Heart left ventricle (tissue), 16 donors: Measurements from ENCODE around the gene DUSP12. TPM values are rescaled to one million over a fixed set of nuclear protein-coding genes. Genes with fewer than 3 reads are reported as not detected.

Source experiments
- ATAC-seq, 4 donors: fragments of 200-7000 bp; cut with Tn5 transposase; one replicate each; pipeline ENCODE4 v1.9.1; 2020 to 2022; ENCODE audit warnings: moderate library complexity in 4 of 4, mild to moderate bottlenecking in 3 of 4, moderate number of reproducible peaks in 1 of 4
- DNase-seq, 5 donors: peaks; one replicate each; pipeline ENCODE4 v3.0.0-alpha.2; 2020
- H3K27ac ChIP-seq, 12 donors: fragments of 200-600 bp; sonication (generic) in 4 of 12; one replicate each; pipeline versions ENCODE4 v1.5.0 to v1.8.0; 2016 to 2022; ENCODE audit warnings: mild to moderate bottlenecking in 2 of 12
- H3K27me3 ChIP-seq, 9 donors: fragments of 200-600 bp; sonication (generic) in 2 of 9; one replicate each; pipeline versions ENCODE4 v1.5.1 to v1.8.0; 2016 to 2022; ENCODE audit warnings: mild to moderate bottlenecking in 3 of 9
- H3K36me3 ChIP-seq, 9 donors: fragments of 200-600 bp; sonication (generic) in 2 of 9; one replicate each; pipeline versions ENCODE4 v1.5.0 to v1.8.0; 2018 to 2022; ENCODE audit warnings: mild to moderate bottlenecking in 2 of 9
- H3K4me1 ChIP-seq, 12 donors: fragments of 200-600 bp; sonication (generic) in 4 of 12; one replicate each; pipeline versions ENCODE4 v1.5.0 to v1.8.0; 2016 to 2022; ENCODE audit warnings: mild to moderate bottlenecking in 3 of 12
- H3K4me3 ChIP-seq, 12 donors: fragments of 200-600 bp; sonication (generic) in 4 of 12; one replicate each; pipeline versions ENCODE4 v1.5.0 to v1.8.0; 2017 to 2022; ENCODE audit warnings: mild to moderate bottlenecking in 9 of 12, moderate library complexity in 4 of 12
- H3K9me3 ChIP-seq, 12 donors: fragments of 200-600 bp; sonication (generic) in 4 of 12; one replicate each; pipeline versions ENCODE4 v1.5.0 to v1.8.0; 2016 to 2022; ENCODE audit warnings: mild to moderate bottlenecking in 1 of 12
- POLR2A ChIP-seq, 2 donors: fragments of 450-650 bp; IDR thresholded peaks; one replicate each; pipeline ENCODE4 v1.6.1; 2017; ENCODE audit warnings: antibody characterized with exemption in 2 of 2, mild to moderate bottlenecking in 2 of 2, moderate library complexity in 2 of 2
- WGBS, 4 donors: extraction: QIAGEN DNeasy Blood & Tissue Kit in 2 of 4; methylation state at CpG; one replicate each; pipeline versions ENCODE4 v1.1.5 to v1.1.7; 2013 to 2018; 5-methylcytosine and 5-hydroxymethylcytosine counted together
- intact Hi-C, 10 donors: fragments of 100-400 bp; cut with DNase I; formaldehyde crosslinking; loops; one replicate each; pipeline versions ENCODE4 v1.11.1 to v1.14.2; 2022
- polyA plus RNA-seq, 2 donors: library from polyadenylated mRNA; stranded (reverse); fragments of 200-250 nt; gene quantifications; one replicate each; pipeline ENCODE4 v1.2.3, GENCODE V29; 2013
- total RNA-seq, 9 donors: library from RNA; depleted of rRNA in 2 of 9; stranded (reverse); fragments of >200 nt in 2 of 9; fragmentation: NEBNext Ultra II Directional in 3 of 9; extraction: Animal tissue kit (Norgen Biotek cat#: 25700) in 3 of 9; gene quantifications; one replicate each; pipeline versions ENCODE4 v1.1.0 to v1.2.4, GENCODE V29; 2016 to 2023
- TF ChIP-seq, protein P1 (sequence below), 12 donors: fragments of 200-600 bp; sonication (generic) in 4 of 12; IDR thresholded peaks; one replicate each; pipeline versions ENCODE4 v1.5.0 to v1.8.0; 2018 to 2022; ENCODE audit warnings: antibody characterized with exemption in 12 of 12, mild to moderate bottlenecking in 5 of 12
- donor health status: ischemic (EF 13 %, LVEDD 7.1; RV severe dilation, severe dysfunction).
- donor health status: healthy with polysubstance abuse.
- donor health status: DM: no; HTN: yes; CAD: no.
- donor health status: DM: no; HTN: no; CAD: no.
- donor health status: ischemic (EF 25% LVEDD 6.9; RV normal size, moderate dysfunction).
- donor health status: ischemic (EF 25% LVEDD 5.7; RV mildly dilated, moderate dysfunction).
- donor health status: healthy.
- donor health status: DM: yes; HTN: yes; CAD: no.
- donor health status: ischemic (EF 35%, LVEDD 5.7; RV mildly dilated, moderate dysfunction).
- donor health status: nonischemic (EF 11% LVEDD 7.7; RV severe dilation, severe dysfunction).
- donor health status: DM: yes; HTN: yes; CAD: no.
- donor health status: PGD.
- donor health status: ischemic (EF 29% LVEDD 5.4; RV normal size, mild dysfunction).
- donor health status: nonischemic (EF 23%, LVEDD 6.1; RV moderate dilation, normal function).

DUSP12 gene
- total and polyA plus RNA-seq, 11 donors: 5.2 to 18.1 (median 7.1) TPM

GRCh38 chr1:161781995-161782394 is 32.4 kb downstream of the DUSP12 start:
- DNase-seq (no peak), ATAC-seq (no peak)
- Histone ChIP-seq H3K27ac (no peak overlapping the region), H3K4me3 (no peak overlapping the region), H3K9me3 (no peaks in the 10 kb centered on the region), H3K4me1 (peaks cover 0 to 16% (median 0%) of the 10 kb centered on the region in 12 donors), H3K27me3 (no peaks in the 10 kb centered on the region), H3K36me3 (peaks cover 0 to 88% (median 63%) of the 10 kb centered on the region in 9 donors)
- intact Hi-C loops: no loop called here
- TF ChIP-seq, protein P1, sequence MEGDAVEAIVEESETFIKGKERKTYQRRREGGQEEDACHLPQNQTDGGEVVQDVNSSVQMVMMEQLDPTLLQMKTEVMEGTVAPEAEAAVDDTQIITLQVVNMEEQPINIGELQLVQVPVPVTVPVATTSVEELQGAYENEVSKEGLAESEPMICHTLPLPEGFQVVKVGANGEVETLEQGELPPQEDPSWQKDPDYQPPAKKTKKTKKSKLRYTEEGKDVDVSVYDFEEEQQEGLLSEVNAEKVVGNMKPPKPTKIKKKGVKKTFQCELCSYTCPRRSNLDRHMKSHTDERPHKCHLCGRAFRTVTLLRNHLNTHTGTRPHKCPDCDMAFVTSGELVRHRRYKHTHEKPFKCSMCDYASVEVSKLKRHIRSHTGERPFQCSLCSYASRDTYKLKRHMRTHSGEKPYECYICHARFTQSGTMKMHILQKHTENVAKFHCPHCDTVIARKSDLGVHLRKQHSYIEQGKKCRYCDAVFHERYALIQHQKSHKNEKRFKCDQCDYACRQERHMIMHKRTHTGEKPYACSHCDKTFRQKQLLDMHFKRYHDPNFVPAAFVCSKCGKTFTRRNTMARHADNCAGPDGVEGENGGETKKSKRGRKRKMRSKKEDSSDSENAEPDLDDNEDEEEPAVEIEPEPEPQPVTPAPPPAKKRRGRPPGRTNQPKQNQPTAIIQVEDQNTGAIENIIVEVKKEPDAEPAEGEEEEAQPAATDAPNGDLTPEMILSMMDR (IDR thresholded peaks at IDR 0.05): no peak
- TF ChIP-seq POLR2A (IDR thresholded peaks at IDR 0.05): no peak

- Histone ChIP-seq H3K36me3 (peaks cover 0 to 97% (median 72%) of the 10 kb centered on the region in 9 donors), H3K27me3 (no peaks in the 10 kb centered on the region), H3K4me3 (no peak overlapping the region), H3K27ac (no peak overlapping the region), H3K4me1 (peaks cover 0 to 11% (median 0%) of the 10 kb centered on the region in 12 donors), H3K9me3 (no peaks in the 10 kb centered on the region)
- ATAC-seq: no peak
- TF ChIP-seq, protein P1 (IDR thresholded peaks at IDR 0.05): no peak
- no peak for TF ChIP-seq POLR2A (IDR thresholded peaks at IDR 0.05)
- no peak for DNase-seq
- 96 to 99% (median 98%) methylated on average over 4 of the region's 4 CpGs for WGBS, 4 donors
- intact Hi-C loops: no loop called here
Observed at GRCh38 chr1:161782886-161783285, 33.3 kb downstream of the DUSP12 start.

- no peaks in the 10 kb centered on the region for H3K9me3 ChIP-seq
- ATAC-seq (peak in 1 of 4 donors; percentile 50), DNase-seq (peak in 1 of 5 donors; percentile 49)
- H3K27ac ChIP-seq: peak overlapping the region in 1 of 12 donors; percentile 35
- no peak overlapping the region for H3K4me3 ChIP-seq
- no peak for TF ChIP-seq POLR2A (IDR thresholded peaks at IDR 0.05)
- TF ChIP-seq, protein P1 (IDR thresholded peaks at IDR 0.05): no peak
- peaks cover 0 to 11% (median 0%) of the 10 kb centered on the region in 12 donors for H3K4me1 ChIP-seq
- peaks cover 0 to 99% (median 78%) of the 10 kb centered on the region in 9 donors for H3K36me3 ChIP-seq
- WGBS, 4 donors: 83 to 91% (median 89%) methylated on average over 1 of the region's 1 CpG
- intact Hi-C loops: no loop called here
- no peaks in the 10 kb centered on the region for H3K27me3 ChIP-seq
Observed at GRCh38 chr1:161784968-161785367, 35.4 kb downstream of the DUSP12 start.

DNA sequence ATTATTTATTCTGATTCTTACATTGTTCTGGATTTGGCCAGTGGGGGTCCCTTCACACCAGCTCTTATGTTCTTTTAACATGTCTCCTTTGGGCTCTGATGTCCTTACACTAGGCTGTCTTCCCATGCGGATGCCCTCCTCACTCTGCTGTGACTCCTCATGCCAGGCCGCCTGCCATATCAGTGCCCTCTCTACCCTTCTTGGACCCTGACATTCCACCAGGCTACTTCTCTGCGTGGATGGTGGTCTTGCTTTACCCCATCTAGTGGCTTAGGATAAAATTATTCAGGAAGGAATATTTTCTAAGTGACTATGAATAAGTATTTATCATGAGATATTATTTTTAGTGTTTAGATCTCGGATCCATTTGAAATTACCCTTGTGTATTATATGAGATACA is 37.8 kb downstream of the DUSP12 start:
- Histone ChIP-seq H3K9me3 (no peaks in the 10 kb centered on the region), H3K36me3 (peaks cover 0 to 97% (median 92%) of the 10 kb centered on the region in 9 donors), H3K4me3 (no peak overlapping the region), H3K4me1 (peaks cover 0 to 11% (median 0%) of the 10 kb centered on the region in 12 donors), H3K27ac (no peak overlapping the region), H3K27me3 (no peaks in the 10 kb centered on the region)
- intact Hi-C loops: no loop called here
- 75 to 80% (median 79%) methylated on average over 4 of the region's 4 CpGs for WGBS, 4 donors
- DNase-seq: no peak
- TF ChIP-seq POLR2A (IDR thresholded peaks at IDR 0.05): no peak
- TF ChIP-seq, protein P1 (IDR thresholded peaks at IDR 0.05): no peak
- ATAC-seq: no peak
